GM23338 (cell line): ENCODE measurements around the gene TMPRSS11E. TPM values are rescaled to one million over a fixed set of nuclear protein-coding genes. Genes with fewer than 3 reads are reported as not detected.
A peak's percentile ranks its signal among the peaks of the same experiment; 100 is the strongest.
"Not testable (repeated sequence)": the region's sequence is repeated elsewhere in the genome, so short reads cannot be mapped to it uniquely, and the experiment has no call there.

ENCODE experiments used
- ATAC-seq: fragments of 200-7000 bp; cut with Tn5 transposase; 3 replicates; pipeline ENCODE4 v1.9.1; 2020
- DNase-seq: peaks from one replicate; pipeline ENCODE4 v3.0.0-alpha.2; 2015; ENCODE audit warnings: low spot score
- H2AFZ ChIP-seq: fragments of 200-600 bp; sonication (generic); 2 replicates; pipeline ENCODE4 v1.8.0; 2016; ENCODE audit warnings: antibody characterized with exemption, mild to moderate bottlenecking, moderate library complexity
- H3F3A ChIP-seq: fragments of 200-600 bp; sonication (generic); replicated peaks from 2 replicates; pipeline ENCODE4 v1.8.0; 2017; ENCODE audit warnings: antibody characterized with exemption, mixed run types, low read depth
- H3K27ac ChIP-seq: fragments of 200-600 bp; sonication (generic); 2 replicates; pipeline ENCODE4 v1.6.1; 2016; ENCODE audit warnings: low read depth
- H3K27me3 ChIP-seq: fragments of 200-600 bp; sonication (generic); 2 replicates; pipeline ENCODE4 v1.8.0; 2016; ENCODE audit warnings: mild to moderate bottlenecking, mixed run types, moderate library complexity; ENCODE audit not compliant: insufficient read depth
- H3K36me3 ChIP-seq: fragments of 200-600 bp; sonication (generic); 2 replicates; pipeline ENCODE4 v1.8.0; 2016; ENCODE audit warnings: mild to moderate bottlenecking; ENCODE audit not compliant: insufficient read depth
- H3K4me1 ChIP-seq: fragments of 200-600 bp; sonication (generic); 2 replicates; pipeline ENCODE4 v1.8.0; 2016; ENCODE audit warnings: mild to moderate bottlenecking, moderate library complexity; ENCODE audit not compliant: insufficient read depth
- H3K4me2 ChIP-seq: fragments of 200-600 bp; sonication (generic); 2 replicates; pipeline ENCODE4 v1.7.1; 2017; ENCODE audit warnings: mixed run types
- H3K4me3 ChIP-seq: fragments of 200-600 bp; sonication (generic); 2 replicates; pipeline ENCODE4 v1.6.1; 2016; ENCODE audit warnings: mixed run types
- H3K79me2 ChIP-seq: fragments of 200-600 bp; sonication (generic); replicated peaks from 2 replicates; pipeline ENCODE4 v1.8.0; 2017; ENCODE audit warnings: mild to moderate bottlenecking; ENCODE audit not compliant: insufficient read depth
- H3K9me2 ChIP-seq: fragments of 200-600 bp; sonication (generic); 2 replicates; pipeline ENCODE4 v1.8.0; 2017; ENCODE audit not compliant: insufficient read depth
- H4K20me1 ChIP-seq: fragments of 200-600 bp; sonication (generic); replicated peaks from 2 replicates; pipeline ENCODE4 v1.8.0; 2017; ENCODE audit warnings: mild to moderate bottlenecking; ENCODE audit not compliant: insufficient read depth
- H3K27ac Mint-ChIP-seq: 2 replicates; pipeline ENCODE4 v1.8.0; 2020; ENCODE audit warnings: inconsistent platforms, mild to moderate bottlenecking, moderate library complexity, mixed read lengths
- H3K27me3 Mint-ChIP-seq: 3 replicates; pipeline ENCODE4 v1.8.0; 2022; ENCODE audit warnings: low read depth, mild to moderate bottlenecking, moderate library complexity, mixed read lengths, inconsistent platforms; ENCODE audit not compliant: insufficient read depth, poor library complexity
- H3K36me3 Mint-ChIP-seq: 3 replicates; pipeline ENCODE4 v1.8.0; 2021; ENCODE audit warnings: low read depth, mild to moderate bottlenecking, inconsistent platforms, moderate library complexity, mixed read lengths
- H3K4me1 Mint-ChIP-seq: 3 replicates; pipeline ENCODE4 v1.8.0; 2020; ENCODE audit warnings: mild to moderate bottlenecking, inconsistent platforms, mixed read lengths
- H3K4me3 Mint-ChIP-seq: 3 replicates; pipeline ENCODE4 v1.8.0; 2021; ENCODE audit warnings: moderate library complexity, mild to moderate bottlenecking, inconsistent platforms, mixed read lengths
- H3K9me3 Mint-ChIP-seq: 3 replicates; pipeline ENCODE4 v1.8.0; 2020; ENCODE audit warnings: moderate library complexity, mild to moderate bottlenecking, inconsistent platforms, mixed read lengths
- EZH2phosphoT487 ChIP-seq: fragments of 200-600 bp; sonication (generic); IDR thresholded peaks from one replicate; pipeline ENCODE4 v1.8.1; 2018; ENCODE audit warnings: antibody characterized with exemption; ENCODE audit not compliant: unreplicated experiment
- JUNB ChIP-seq: IDR thresholded peaks from one replicate; pipeline ENCODE4 v1.6.1; 2016; ENCODE audit warnings: antibody characterized with exemption; ENCODE audit not compliant: unreplicated experiment
- NANOG ChIP-seq: IDR thresholded peaks from 2 replicates; pipeline ENCODE4 v1.6.1; 2016; ENCODE audit warnings: antibody characterized with exemption, borderline replicate concordance
- POLR2AphosphoS5 ChIP-seq: IDR thresholded peaks from 2 replicates; pipeline ENCODE4 v1.6.1; 2016; ENCODE audit warnings: antibody characterized with exemption, low read depth
- REST ChIP-seq: IDR thresholded peaks from one replicate; pipeline ENCODE4 v1.6.1; 2018; ENCODE audit warnings: antibody characterized with exemption; ENCODE audit not compliant: unreplicated experiment
- ZNF114 ChIP-seq: fragments of 250-450 bp; sonication (Bioruptor Pico); IDR thresholded peaks from 2 replicates; pipeline ENCODE4 v1.5.0; 2020; ENCODE audit warnings: mild to moderate bottlenecking, moderate library complexity
- ZNF462 ChIP-seq: fragments of 250-450 bp; sonication (Bioruptor Pico); IDR thresholded peaks from 2 replicates; pipeline ENCODE4 v1.5.0; 2020; ENCODE audit warnings: mild to moderate bottlenecking, moderate library complexity
- polyA plus RNA-seq: library from polyadenylated mRNA; unstranded; fragments of >200 nt; fragmentation: Nextera tagmentation; extraction: Ambion mirVana; gene quantifications from 2 replicates; pipeline ENCODE4 v1.2.1, GENCODE V29; 2016
- total RNA-seq: library from RNA; depleted of rRNA; stranded (reverse); fragments of >200 nt; shearing (Covaris generic); gene quantifications from 2 replicates; pipeline ENCODE4 v1.2.3, GENCODE V29; 2014

TMPRSS11E gene
- total and polyA plus RNA-seq, 2 experiments from 2014 or later: 0.44 to 1.4 TPM

GRCh38 chr4:68407015-68407867 lies 40.0 kb upstream of the TMPRSS11E start:
- Histone ChIP-seq H3K4me2 (peak overlapping the region; percentile 74), H3K4me3 (peak overlapping the region; percentile 50), H3K4me1 (peaks cover 32% of the 10 kb centered on the region), H3K27ac (peak overlapping the region; percentile 100), H3F3A (peaks cover 16% of the 10 kb centered on the region; the same call in 1 of the 2 replicates)
- ATAC-seq: peak; percentile 4; the same call in 2 of the 3 replicates
- H3K36me3 ChIP-seq, H3K9me2 ChIP-seq, H4K20me1 ChIP-seq, H3K27me3 ChIP-seq, H3K79me2 ChIP-seq, H2AFZ ChIP-seq, H3K27me3 Mint-ChIP-seq, H3K9me3 Mint-ChIP-seq: not testable (repeated sequence)
- Mint-ChIP-seq H3K4me1 (peaks cover 67% of the 10 kb centered on the region), H3K4me3 (peak overlapping the region; percentile 71), H3K36me3 (peaks cover 18% of the 10 kb centered on the region), H3K27ac (peak overlapping the region; percentile 99)
- TF ChIP-seq NANOG (peak; percentile 66; the same call in 1 of the 2 replicates), POLR2AphosphoS5 (peak; percentile 51)
- peak; percentile 84 for DNase-seq

GRCh38 chr4:68407868-68408190 lies 39.4 kb upstream of the TMPRSS11E start:
- Mint-ChIP-seq H3K9me3 (no peaks in the 10 kb centered on the region; the same call in 2 of the 3 replicates), H3K4me1 (peaks cover 67% of the 10 kb centered on the region), H3K27me3 (peaks cover 10% of the 10 kb centered on the region), H3K36me3 (peaks cover 20% of the 10 kb centered on the region), H3K27ac (peak overlapping the region; percentile 99), H3K4me3 (peak overlapping the region; percentile 71)
- Histone ChIP-seq H3F3A (peaks cover 16% of the 10 kb centered on the region; the same call in 1 of the 2 replicates), H3K4me3 (peak overlapping the region; percentile 47), H3K79me2 (no peaks in the 10 kb centered on the region), H4K20me1 (no peaks in the 10 kb centered on the region), H3K27me3 (no peaks in the 10 kb centered on the region), H2AFZ (no peak overlapping the region), H3K36me3 (no peaks in the 10 kb centered on the region), H3K4me2 (peak overlapping the region; percentile 64), H3K9me2 (no peaks in the 10 kb centered on the region), H3K4me1 (peaks cover 33% of the 10 kb centered on the region), H3K27ac (peak overlapping the region; percentile 100)
- DNase-seq: peak; percentile 74
- ATAC-seq: peak; percentile 20
- TF ChIP-seq POLR2AphosphoS5 (no peak), JUNB (no peak), ZNF114 (no peak), ZNF462 (CRISPR knock-in tag) (no peak), NANOG (peak; percentile 79), EZH2phosphoT487 (no peak), REST (no peak)
